CD14-positive monocyte (primary cell): ENCODE results near the gene MET. TPM values are rescaled to one million over a fixed set of nuclear protein-coding genes. Genes with fewer than 3 reads are reported as not detected.

Experiments used
- DNase-seq, 3 donors: peaks; one replicate each; pipeline ENCODE4 v3.0.0-alpha.2; 2011 to 2022
- H2AFZ ChIP-seq: 2 replicates; pipeline ENCODE4 v1.6.0; 2012; ENCODE audit warnings: mild to moderate bottlenecking, low read depth, low read length, inconsistent platforms; ENCODE audit not compliant: insufficient read depth, poor library complexity, severe bottlenecking
- H3K27ac ChIP-seq, 2 donors: 1 replicate in 1 of 2; 2 replicates in 1 of 2; pipeline ENCODE4 v1.5.1; 2012 to 2013; ENCODE audit warnings: low read length in 2 of 2, control low read depth in 1 of 2, inconsistent platforms in 1 of 2, low read depth in 1 of 2, mild to moderate bottlenecking in 1 of 2
- H3K27me3 ChIP-seq, 2 donors: one replicate each; pipeline versions ENCODE4 v1.6.0 to v1.6.1; 2011 to 2013; ENCODE audit warnings: low read length in 2 of 2; ENCODE audit not compliant: control insufficient read depth in 2 of 2, insufficient read depth in 2 of 2
- H3K36me3 ChIP-seq, 2 donors: replicated peaks in 1 of 2; 1 replicate in 1 of 2; 2 replicates in 1 of 2; pipeline versions ENCODE4 v1.5.1 to v1.6.1; 2012 to 2013; ENCODE audit warnings: low read length in 2 of 2, control low read depth in 1 of 2, inconsistent platforms in 1 of 2, mild to moderate bottlenecking in 1 of 2; ENCODE audit not compliant: insufficient read depth in 2 of 2, control insufficient read depth in 1 of 2
- H3K4me1 ChIP-seq, 2 donors: 1 replicate in 1 of 2; 2 replicates in 1 of 2; pipeline versions ENCODE4 v1.5.1 to v1.6.1; 2012 to 2013; ENCODE audit warnings: low read length in 2 of 2, control low read depth in 1 of 2, inconsistent platforms in 1 of 2, mild to moderate bottlenecking in 1 of 2, moderate library complexity in 1 of 2; ENCODE audit not compliant: insufficient read depth in 2 of 2, control insufficient read depth in 1 of 2
- H3K4me2 ChIP-seq: replicated peaks from 2 replicates; pipeline ENCODE3; 2012; ENCODE audit warnings: low read length, moderate library complexity, mild to moderate bottlenecking; ENCODE audit not compliant: poor library complexity, severe bottlenecking; ENCODE audit errors: extremely low read depth
- H3K4me3 ChIP-seq, 3 experiments: fragments of 200-600 bp in 1 of 3; sonication (generic) in 1 of 3; replicated peaks in 1 of 3; 1 replicate in 2 of 3; 2 replicates in 1 of 3; pipeline ENCODE4 v1.5.1; 2011 to 2013; ENCODE audit warnings: low read length in 3 of 3, mild to moderate bottlenecking in 3 of 3, control low read depth in 2 of 3, low read depth in 2 of 3, inconsistent platforms in 1 of 3, moderate library complexity in 1 of 3
- H3K79me2 ChIP-seq: 2 replicates; pipeline ENCODE4 v1.6.0; 2012; ENCODE audit warnings: mild to moderate bottlenecking, control low read depth, inconsistent platforms, low read length, moderate library complexity; ENCODE audit not compliant: insufficient read depth
- H3K9ac ChIP-seq: 2 replicates; pipeline ENCODE4 v1.6.0; 2017; ENCODE audit warnings: low read length, mild to moderate bottlenecking; ENCODE audit not compliant: insufficient read depth, poor library complexity, severe bottlenecking
- H3K9me3 ChIP-seq, 2 donors: replicated peaks in 1 of 2; 1 replicate in 1 of 2; 2 replicates in 1 of 2; pipeline versions ENCODE4 v1.5.1 to v1.6.1; 2012 to 2013; ENCODE audit warnings: low read length in 2 of 2, control low read depth in 1 of 2; ENCODE audit not compliant: control insufficient read depth in 1 of 2, insufficient read depth in 1 of 2
- H4K20me1 ChIP-seq: 2 replicates; pipeline ENCODE4 v1.6.0; 2012; ENCODE audit warnings: mild to moderate bottlenecking, low read length, control low read depth, moderate library complexity; ENCODE audit not compliant: insufficient read depth
- H3K27ac Mint-ChIP-seq, 7 donors: one replicate each; pipeline ENCODE4 v1.8.0; 2020; ENCODE audit warnings: mild to moderate bottlenecking in 7 of 7, mixed read lengths in 7 of 7, moderate library complexity in 6 of 7, inconsistent platforms in 2 of 7
- H3K27me3 Mint-ChIP-seq, 3 donors: one replicate each; pipeline ENCODE4 v1.8.0; 2021 to 2022; ENCODE audit warnings: low read depth in 3 of 3, mild to moderate bottlenecking in 3 of 3, mixed read lengths in 3 of 3, moderate library complexity in 3 of 3, inconsistent platforms in 1 of 3
- H3K36me3 Mint-ChIP-seq, 2 donors: one replicate each; pipeline ENCODE4 v1.8.0; 2020; ENCODE audit warnings: mixed read lengths in 2 of 2, inconsistent platforms in 1 of 2, mild to moderate bottlenecking in 1 of 2
- H3K4me1 Mint-ChIP-seq: one replicate; pipeline ENCODE4 v1.8.0; 2020; ENCODE audit warnings: mild to moderate bottlenecking, mixed read lengths
- H3K4me3 Mint-ChIP-seq, 2 donors: one replicate each; pipeline ENCODE4 v1.8.0; 2020; ENCODE audit warnings: mild to moderate bottlenecking in 2 of 2, mixed read lengths in 2 of 2, moderate library complexity in 1 of 2
- H3K9me3 Mint-ChIP-seq, 7 donors: one replicate each; pipeline ENCODE4 v1.8.0; 2020 to 2022; ENCODE audit warnings: mixed read lengths in 7 of 7, mild to moderate bottlenecking in 6 of 7, moderate library complexity in 6 of 7, inconsistent platforms in 2 of 7
- WGBS: methylation state at CpG from one replicate; pipeline ENCODE4 v1.1.5; 2013; ENCODE audit warnings: missing lambda C conversion rate; ENCODE audit not compliant: insufficient coverage; 5-methylcytosine and 5-hydroxymethylcytosine counted together
- intact Hi-C, 2 donors: fragments of 100-400 bp; cut with micrococcal nuclease; formaldehyde crosslinking; loops; one replicate each; pipeline versions ENCODE4 v1.15.0 to v1.15.1; 2023
- polyA plus RNA-seq, 3 donors: library from polyadenylated mRNA; depleted of rRNA in 1 of 3; unstranded in 2 of 3; stranded (reverse) in 1 of 3; fragments of 300-500 nt in 2 of 3; fragments of >200 nt in 1 of 3; fragmentation: Illumina TruSeq in 2 of 3; gene quantifications; 1 replicate in 2 of 3; 2 replicates in 1 of 3; pipeline ENCODE4 v1.2.3, GENCODE V29; 2012 to 2021
- TF ChIP-seq, protein P1 (sequence below): fragments of 200-600 bp; IDR thresholded peaks from one replicate; pipeline ENCODE4 v1.8.0; 2022; ENCODE audit warnings: antibody characterized with exemption, mild to moderate bottlenecking

MET gene
- polyA plus RNA-seq, 3 donors = not detected

DNA sequence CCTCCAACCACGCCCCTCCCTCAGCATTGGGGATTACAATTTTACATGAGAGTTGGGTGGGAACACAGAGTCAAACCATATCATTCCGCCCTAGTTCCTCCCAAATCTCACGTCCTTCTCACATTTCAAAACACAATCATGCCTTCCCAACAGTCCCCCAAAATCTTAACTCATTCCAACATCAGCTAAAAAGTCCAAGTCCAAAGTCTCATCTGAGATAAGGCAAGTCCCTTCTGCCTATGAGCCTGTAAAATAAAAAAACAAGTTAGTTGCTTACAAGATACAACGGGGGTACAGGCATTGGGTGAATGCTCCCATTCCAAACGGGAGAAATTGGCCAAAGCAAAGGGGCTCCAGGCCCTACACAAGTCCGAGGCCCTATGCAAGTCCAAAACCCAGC is 112.7 kb downstream of the MET start:
- Mint-ChIP-seq H3K27ac (no peak overlapping the region), H3K4me3 (no peak overlapping the region), H3K36me3 (no peaks in the 10 kb centered on the region), H3K4me1 (no peaks in the 10 kb centered on the region), H3K27me3 (peaks cover 0 to 5% (median 1%) of the 10 kb centered on the region in 3 donors), H3K9me3 (no peaks in the 10 kb centered on the region)
- no peaks in the 10 kb centered on the region for H3K36me3 ChIP-seq
- H3K9me3 ChIP-seq = no peaks in the 10 kb centered on the region
- H3K27ac ChIP-seq = no peak overlapping the region
- no peak overlapping the region for H3K4me2 ChIP-seq
- TF ChIP-seq, protein P1, sequence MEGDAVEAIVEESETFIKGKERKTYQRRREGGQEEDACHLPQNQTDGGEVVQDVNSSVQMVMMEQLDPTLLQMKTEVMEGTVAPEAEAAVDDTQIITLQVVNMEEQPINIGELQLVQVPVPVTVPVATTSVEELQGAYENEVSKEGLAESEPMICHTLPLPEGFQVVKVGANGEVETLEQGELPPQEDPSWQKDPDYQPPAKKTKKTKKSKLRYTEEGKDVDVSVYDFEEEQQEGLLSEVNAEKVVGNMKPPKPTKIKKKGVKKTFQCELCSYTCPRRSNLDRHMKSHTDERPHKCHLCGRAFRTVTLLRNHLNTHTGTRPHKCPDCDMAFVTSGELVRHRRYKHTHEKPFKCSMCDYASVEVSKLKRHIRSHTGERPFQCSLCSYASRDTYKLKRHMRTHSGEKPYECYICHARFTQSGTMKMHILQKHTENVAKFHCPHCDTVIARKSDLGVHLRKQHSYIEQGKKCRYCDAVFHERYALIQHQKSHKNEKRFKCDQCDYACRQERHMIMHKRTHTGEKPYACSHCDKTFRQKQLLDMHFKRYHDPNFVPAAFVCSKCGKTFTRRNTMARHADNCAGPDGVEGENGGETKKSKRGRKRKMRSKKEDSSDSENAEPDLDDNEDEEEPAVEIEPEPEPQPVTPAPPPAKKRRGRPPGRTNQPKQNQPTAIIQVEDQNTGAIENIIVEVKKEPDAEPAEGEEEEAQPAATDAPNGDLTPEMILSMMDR = no peak
- intact Hi-C loops = no loop called here
- H3K27me3 ChIP-seq = peaks cover 0 to 2% of the 10 kb centered on the region in 2 donors
- H3K9ac ChIP-seq = no peak overlapping the region
- WGBS = 95% methylated on average over 4 of the region's 6 CpGs
- H3K4me1 ChIP-seq = peaks cover 5 to 6% of the 10 kb centered on the region in 2 donors
- no peaks in the 10 kb centered on the region for H4K20me1 ChIP-seq
- H3K79me2 ChIP-seq = no peaks in the 10 kb centered on the region
- no peak overlapping the region for H2AFZ ChIP-seq
- H3K4me3 ChIP-seq = no peak overlapping the region
- no peak for DNase-seq

DNA sequence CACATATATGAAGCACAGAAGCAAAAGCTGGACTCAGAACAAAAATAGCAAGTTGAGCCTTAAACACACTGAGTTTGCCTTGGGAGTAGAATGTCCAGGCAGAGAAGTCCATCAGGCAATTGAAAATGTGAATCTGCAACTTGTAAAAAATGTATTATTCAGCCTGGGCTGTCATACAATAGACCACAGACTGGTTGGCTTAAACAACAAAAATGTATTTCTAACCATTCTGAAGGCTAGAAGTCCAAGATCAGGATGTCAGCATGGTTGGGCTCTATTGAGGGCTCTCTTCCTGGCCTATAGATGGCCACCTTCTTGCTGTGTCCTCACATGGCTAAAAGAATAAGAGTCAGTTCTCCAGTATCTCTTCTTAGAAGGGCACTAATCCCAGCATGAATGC is 113.8 kb downstream of the MET start:
- peaks cover 0 to 2% of the 10 kb centered on the region in 2 donors for H3K27me3 ChIP-seq
- H3K9ac ChIP-seq = no peak overlapping the region
- H3K4me2 ChIP-seq = no peak overlapping the region
- Mint-ChIP-seq H3K27me3 (peaks cover 0 to 7% (median 0%) of the 10 kb centered on the region in 3 donors), H3K9me3 (no peaks in the 10 kb centered on the region), H3K27ac (no peak overlapping the region), H3K36me3 (no peaks in the 10 kb centered on the region), H3K4me1 (no peaks in the 10 kb centered on the region), H3K4me3 (no peak overlapping the region)
- no peak overlapping the region for H2AFZ ChIP-seq
- TF ChIP-seq, protein P1 = no peak
- H4K20me1 ChIP-seq = no peaks in the 10 kb centered on the region
- H3K4me3 ChIP-seq = no peak overlapping the region
- H3K36me3 ChIP-seq = no peaks in the 10 kb centered on the region
- intact Hi-C loops = no loop called here
- H3K4me1 ChIP-seq = peaks cover 5 to 6% of the 10 kb centered on the region in 2 donors
- no peak for DNase-seq
- H3K79me2 ChIP-seq = no peaks in the 10 kb centered on the region
- no peaks in the 10 kb centered on the region for H3K9me3 ChIP-seq
- H3K27ac ChIP-seq = no peak overlapping the region
